ENCODE measurements around the gene CADM1.

DNA sequence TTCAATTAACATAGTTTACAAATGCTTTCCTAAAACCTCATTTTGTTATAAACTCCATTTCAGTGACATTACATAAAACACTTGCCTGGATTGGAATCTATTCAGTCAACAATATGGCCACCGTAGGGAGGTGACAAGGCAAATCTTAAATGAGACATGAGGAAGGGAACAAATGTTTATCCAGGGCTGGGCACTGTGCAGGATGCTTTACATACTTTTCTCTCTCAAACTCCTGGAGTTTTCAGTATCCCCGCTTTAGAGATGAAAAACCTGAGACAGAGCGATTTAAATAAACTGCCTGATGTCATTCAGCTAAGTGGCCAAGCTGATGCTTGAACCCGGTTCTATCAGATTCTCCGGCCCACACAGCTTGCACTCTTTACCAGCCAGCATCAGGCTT lies 259.9 kb downstream of the CADM1 start:
- no peak for TF ChIP-seq MYNN (IDR thresholded peaks at IDR 0.05)
- no peak for TF ChIP-seq MYNN (CRISPR knock-in tag; IDR thresholded peaks at IDR 0.05)
- no peak for TF ChIP-seq GATA2 (CRISPR knock-in tag; IDR thresholded peaks at IDR 0.05)
- TF ChIP-seq LEF1 (IDR thresholded peaks at IDR 0.05): no peak
- TF ChIP-seq CTCF (IDR thresholded peaks at IDR 0.05 in 2 of 3, conservative IDR thresholded peaks at IDR 0.05 in 1 of 3; ENCODE audit: insufficient read depth in 2 of 3, low read depth in 1 of 3, low read length in 3 of 3): no peak
- TF ChIP-seq, protein P1, sequence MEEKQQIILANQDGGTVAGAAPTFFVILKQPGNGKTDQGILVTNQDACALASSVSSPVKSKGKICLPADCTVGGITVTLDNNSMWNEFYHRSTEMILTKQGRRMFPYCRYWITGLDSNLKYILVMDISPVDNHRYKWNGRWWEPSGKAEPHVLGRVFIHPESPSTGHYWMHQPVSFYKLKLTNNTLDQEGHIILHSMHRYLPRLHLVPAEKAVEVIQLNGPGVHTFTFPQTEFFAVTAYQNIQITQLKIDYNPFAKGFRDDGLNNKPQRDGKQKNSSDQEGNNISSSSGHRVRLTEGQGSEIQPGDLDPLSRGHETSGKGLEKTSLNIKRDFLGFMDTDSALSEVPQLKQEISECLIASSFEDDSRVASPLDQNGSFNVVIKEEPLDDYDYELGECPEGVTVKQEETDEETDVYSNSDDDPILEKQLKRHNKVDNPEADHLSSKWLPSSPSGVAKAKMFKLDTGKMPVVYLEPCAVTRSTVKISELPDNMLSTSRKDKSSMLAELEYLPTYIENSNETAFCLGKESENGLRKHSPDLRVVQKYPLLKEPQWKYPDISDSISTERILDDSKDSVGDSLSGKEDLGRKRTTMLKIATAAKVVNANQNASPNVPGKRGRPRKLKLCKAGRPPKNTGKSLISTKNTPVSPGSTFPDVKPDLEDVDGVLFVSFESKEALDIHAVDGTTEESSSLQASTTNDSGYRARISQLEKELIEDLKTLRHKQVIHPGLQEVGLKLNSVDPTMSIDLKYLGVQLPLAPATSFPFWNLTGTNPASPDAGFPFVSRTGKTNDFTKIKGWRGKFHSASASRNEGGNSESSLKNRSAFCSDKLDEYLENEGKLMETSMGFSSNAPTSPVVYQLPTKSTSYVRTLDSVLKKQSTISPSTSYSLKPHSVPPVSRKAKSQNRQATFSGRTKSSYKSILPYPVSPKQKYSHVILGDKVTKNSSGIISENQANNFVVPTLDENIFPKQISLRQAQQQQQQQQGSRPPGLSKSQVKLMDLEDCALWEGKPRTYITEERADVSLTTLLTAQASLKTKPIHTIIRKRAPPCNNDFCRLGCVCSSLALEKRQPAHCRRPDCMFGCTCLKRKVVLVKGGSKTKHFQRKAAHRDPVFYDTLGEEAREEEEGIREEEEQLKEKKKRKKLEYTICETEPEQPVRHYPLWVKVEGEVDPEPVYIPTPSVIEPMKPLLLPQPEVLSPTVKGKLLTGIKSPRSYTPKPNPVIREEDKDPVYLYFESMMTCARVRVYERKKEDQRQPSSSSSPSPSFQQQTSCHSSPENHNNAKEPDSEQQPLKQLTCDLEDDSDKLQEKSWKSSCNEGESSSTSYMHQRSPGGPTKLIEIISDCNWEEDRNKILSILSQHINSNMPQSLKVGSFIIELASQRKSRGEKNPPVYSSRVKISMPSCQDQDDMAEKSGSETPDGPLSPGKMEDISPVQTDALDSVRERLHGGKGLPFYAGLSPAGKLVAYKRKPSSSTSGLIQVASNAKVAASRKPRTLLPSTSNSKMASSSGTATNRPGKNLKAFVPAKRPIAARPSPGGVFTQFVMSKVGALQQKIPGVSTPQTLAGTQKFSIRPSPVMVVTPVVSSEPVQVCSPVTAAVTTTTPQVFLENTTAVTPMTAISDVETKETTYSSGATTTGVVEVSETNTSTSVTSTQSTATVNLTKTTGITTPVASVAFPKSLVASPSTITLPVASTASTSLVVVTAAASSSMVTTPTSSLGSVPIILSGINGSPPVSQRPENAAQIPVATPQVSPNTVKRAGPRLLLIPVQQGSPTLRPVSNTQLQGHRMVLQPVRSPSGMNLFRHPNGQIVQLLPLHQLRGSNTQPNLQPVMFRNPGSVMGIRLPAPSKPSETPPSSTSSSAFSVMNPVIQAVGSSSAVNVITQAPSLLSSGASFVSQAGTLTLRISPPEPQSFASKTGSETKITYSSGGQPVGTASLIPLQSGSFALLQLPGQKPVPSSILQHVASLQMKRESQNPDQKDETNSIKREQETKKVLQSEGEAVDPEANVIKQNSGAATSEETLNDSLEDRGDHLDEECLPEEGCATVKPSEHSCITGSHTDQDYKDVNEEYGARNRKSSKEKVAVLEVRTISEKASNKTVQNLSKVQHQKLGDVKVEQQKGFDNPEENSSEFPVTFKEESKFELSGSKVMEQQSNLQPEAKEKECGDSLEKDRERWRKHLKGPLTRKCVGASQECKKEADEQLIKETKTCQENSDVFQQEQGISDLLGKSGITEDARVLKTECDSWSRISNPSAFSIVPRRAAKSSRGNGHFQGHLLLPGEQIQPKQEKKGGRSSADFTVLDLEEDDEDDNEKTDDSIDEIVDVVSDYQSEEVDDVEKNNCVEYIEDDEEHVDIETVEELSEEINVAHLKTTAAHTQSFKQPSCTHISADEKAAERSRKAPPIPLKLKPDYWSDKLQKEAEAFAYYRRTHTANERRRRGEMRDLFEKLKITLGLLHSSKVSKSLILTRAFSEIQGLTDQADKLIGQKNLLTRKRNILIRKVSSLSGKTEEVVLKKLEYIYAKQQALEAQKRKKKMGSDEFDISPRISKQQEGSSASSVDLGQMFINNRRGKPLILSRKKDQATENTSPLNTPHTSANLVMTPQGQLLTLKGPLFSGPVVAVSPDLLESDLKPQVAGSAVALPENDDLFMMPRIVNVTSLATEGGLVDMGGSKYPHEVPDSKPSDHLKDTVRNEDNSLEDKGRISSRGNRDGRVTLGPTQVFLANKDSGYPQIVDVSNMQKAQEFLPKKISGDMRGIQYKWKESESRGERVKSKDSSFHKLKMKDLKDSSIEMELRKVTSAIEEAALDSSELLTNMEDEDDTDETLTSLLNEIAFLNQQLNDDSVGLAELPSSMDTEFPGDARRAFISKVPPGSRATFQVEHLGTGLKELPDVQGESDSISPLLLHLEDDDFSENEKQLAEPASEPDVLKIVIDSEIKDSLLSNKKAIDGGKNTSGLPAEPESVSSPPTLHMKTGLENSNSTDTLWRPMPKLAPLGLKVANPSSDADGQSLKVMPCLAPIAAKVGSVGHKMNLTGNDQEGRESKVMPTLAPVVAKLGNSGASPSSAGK (IDR thresholded peaks at IDR 0.05): no peak
- TF ChIP-seq, protein P2, sequence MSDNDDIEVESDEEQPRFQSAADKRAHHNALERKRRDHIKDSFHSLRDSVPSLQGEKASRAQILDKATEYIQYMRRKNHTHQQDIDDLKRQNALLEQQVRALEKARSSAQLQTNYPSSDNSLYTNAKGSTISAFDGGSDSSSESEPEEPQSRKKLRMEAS (CRISPR knock-in tag; IDR thresholded peaks at IDR 0.05): no peak
- TF ChIP-seq NFRKB (IDR thresholded peaks at IDR 0.05; ENCODE audit: low read depth): no peak
- TF ChIP-seq U2AF2 (optimal IDR thresholded peaks at IDR 0.05; ENCODE audit: low read depth, low read length): no peak
- TF ChIP-seq, protein P3, sequence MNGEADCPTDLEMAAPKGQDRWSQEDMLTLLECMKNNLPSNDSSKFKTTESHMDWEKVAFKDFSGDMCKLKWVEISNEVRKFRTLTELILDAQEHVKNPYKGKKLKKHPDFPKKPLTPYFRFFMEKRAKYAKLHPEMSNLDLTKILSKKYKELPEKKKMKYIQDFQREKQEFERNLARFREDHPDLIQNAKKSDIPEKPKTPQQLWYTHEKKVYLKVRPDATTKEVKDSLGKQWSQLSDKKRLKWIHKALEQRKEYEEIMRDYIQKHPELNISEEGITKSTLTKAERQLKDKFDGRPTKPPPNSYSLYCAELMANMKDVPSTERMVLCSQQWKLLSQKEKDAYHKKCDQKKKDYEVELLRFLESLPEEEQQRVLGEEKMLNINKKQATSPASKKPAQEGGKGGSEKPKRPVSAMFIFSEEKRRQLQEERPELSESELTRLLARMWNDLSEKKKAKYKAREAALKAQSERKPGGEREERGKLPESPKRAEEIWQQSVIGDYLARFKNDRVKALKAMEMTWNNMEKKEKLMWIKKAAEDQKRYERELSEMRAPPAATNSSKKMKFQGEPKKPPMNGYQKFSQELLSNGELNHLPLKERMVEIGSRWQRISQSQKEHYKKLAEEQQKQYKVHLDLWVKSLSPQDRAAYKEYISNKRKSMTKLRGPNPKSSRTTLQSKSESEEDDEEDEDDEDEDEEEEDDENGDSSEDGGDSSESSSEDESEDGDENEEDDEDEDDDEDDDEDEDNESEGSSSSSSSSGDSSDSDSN (IDR thresholded peaks at IDR 0.05; ENCODE audit: borderline replicate concordance in 1 of 2, low read depth in 2 of 2, low read length in 2 of 2): no peak
- TF ChIP-seq, protein P4, sequence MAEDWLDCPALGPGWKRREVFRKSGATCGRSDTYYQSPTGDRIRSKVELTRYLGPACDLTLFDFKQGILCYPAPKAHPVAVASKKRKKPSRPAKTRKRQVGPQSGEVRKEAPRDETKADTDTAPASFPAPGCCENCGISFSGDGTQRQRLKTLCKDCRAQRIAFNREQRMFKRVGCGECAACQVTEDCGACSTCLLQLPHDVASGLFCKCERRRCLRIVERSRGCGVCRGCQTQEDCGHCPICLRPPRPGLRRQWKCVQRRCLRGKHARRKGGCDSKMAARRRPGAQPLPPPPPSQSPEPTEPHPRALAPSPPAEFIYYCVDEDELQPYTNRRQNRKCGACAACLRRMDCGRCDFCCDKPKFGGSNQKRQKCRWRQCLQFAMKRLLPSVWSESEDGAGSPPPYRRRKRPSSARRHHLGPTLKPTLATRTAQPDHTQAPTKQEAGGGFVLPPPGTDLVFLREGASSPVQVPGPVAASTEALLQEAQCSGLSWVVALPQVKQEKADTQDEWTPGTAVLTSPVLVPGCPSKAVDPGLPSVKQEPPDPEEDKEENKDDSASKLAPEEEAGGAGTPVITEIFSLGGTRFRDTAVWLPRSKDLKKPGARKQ (CRISPR knock-in tag; IDR thresholded peaks at IDR 0.05): no peak
- TF ChIP-seq POLR2A (conservative IDR thresholded peaks at IDR 0.05): no peak
- TF ChIP-seq MAZ (CRISPR knock-in tag; conservative IDR thresholded peaks at IDR 0.05 in 1 of 2, IDR thresholded peaks at IDR 0.05 in 1 of 2): no peak
- TF ChIP-seq ZNF639 (CRISPR knock-in tag; conservative IDR thresholded peaks at IDR 0.05 in 1 of 2, IDR thresholded peaks at IDR 0.05 in 1 of 2): no peak

All from K562 (cell line).